ENCODE results near the gene GTPBP10. TPM values are rescaled to one million over a fixed set of nuclear protein-coding genes. Genes with fewer than 3 reads are reported as not detected.
A peak's percentile ranks its signal among the peaks of the same experiment; 100 is the strongest.

The GTPBP10 gene
- polyA plus RNA-seq, 1 donor (not counting 4 experiments of a cell fraction or from before 2014, with no cell fraction given), result 26.6 TPM

DNA sequence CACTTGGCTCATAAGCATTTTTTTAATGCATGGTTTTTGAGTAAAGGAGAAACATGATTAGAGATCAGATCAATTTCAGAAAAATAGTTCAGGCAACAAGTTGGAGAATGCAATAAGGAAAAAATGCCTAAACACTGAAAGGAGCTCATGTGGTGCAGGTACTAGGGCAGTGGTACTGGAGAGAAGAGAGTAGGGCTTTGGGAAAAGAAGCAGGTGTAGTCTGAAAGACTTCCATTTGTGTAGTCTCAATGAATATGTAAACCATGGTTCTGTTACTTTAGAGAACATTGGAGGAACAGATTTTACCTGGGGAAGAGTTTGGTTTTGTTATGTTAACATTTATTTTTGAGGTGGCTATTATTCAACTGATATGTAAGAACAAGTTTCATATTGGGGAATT is 5.5 kb downstream of the GTPBP10 start:
- TF ChIP-seq, protein P1, sequence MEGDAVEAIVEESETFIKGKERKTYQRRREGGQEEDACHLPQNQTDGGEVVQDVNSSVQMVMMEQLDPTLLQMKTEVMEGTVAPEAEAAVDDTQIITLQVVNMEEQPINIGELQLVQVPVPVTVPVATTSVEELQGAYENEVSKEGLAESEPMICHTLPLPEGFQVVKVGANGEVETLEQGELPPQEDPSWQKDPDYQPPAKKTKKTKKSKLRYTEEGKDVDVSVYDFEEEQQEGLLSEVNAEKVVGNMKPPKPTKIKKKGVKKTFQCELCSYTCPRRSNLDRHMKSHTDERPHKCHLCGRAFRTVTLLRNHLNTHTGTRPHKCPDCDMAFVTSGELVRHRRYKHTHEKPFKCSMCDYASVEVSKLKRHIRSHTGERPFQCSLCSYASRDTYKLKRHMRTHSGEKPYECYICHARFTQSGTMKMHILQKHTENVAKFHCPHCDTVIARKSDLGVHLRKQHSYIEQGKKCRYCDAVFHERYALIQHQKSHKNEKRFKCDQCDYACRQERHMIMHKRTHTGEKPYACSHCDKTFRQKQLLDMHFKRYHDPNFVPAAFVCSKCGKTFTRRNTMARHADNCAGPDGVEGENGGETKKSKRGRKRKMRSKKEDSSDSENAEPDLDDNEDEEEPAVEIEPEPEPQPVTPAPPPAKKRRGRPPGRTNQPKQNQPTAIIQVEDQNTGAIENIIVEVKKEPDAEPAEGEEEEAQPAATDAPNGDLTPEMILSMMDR (optimal IDR thresholded peaks at IDR 0.05 in 1 of 3, IDR thresholded peaks at IDR 0.05 in 1 of 3, conservative IDR thresholded peaks at IDR 0.05 in 1 of 3; ENCODE audit: extremely low read depth in 1 of 3, insufficient read depth in 2 of 3, low read length in 3 of 3), result no peak
- TF ChIP-seq EZH2 (IDR thresholded peaks at IDR 0.05; ENCODE audit: low read length), result no peak
- H3K27me3 ChIP-seq (ENCODE audit: control insufficient read depth, extremely low read depth, insufficient read depth, low read length), result no peaks in the 10 kb centered on the region

DNA sequence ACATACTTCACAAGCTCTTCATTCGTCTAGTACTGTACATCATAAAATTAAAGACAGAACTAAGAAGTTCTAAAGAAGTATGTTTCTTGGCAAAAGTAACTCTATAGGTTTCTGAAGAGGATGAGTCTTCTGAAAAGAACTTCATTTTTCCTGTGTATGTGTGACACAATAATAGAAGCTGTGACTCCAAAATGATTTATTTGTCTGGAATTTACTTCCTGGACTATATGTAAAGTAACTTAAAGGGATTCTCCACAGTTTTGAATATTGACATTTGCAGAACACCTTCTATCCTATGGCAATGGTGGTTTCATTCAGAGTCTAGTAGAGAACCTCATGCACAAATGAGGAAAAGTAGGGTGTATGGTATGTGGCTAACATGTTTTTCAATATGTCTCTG is 36.9 kb downstream of the GTPBP10 start:
- Histone ChIP-seq H3K79me2 (ENCODE audit: control insufficient read depth, insufficient read depth, low read length) (no peaks in the 10 kb centered on the region), H4K20me1 (ENCODE audit: control insufficient read depth, extremely low read depth, insufficient read depth, low read length) (no peaks in the 10 kb centered on the region), H3K9me3 (ENCODE audit: control insufficient read depth, low read depth, low read length) (no peaks in the 10 kb centered on the region), H3K9ac (ENCODE audit: control insufficient read depth, extremely low read depth, insufficient read depth, low read length) (no peak overlapping the region), H3K9me1 (ENCODE audit: control insufficient read depth, extremely low read depth, insufficient read depth, low read length) (no peaks in the 10 kb centered on the region), H3K4me1 (ENCODE audit: control insufficient read depth, extremely low read depth, insufficient read depth, low read length) (peaks cover 36% of the 10 kb centered on the region), H3K27ac (ENCODE audit: control insufficient read depth, insufficient read depth, low read length) (peak overlapping the region; percentile 79), H3K27me3 (ENCODE audit: control insufficient read depth, extremely low read depth, insufficient read depth, low read length) (no peaks in the 10 kb centered on the region), H3K36me3 (ENCODE audit: control insufficient read depth in 2 of 2, extremely low read depth in 1 of 2, insufficient read depth in 2 of 2, low read length in 2 of 2) (peaks cover 0 to 3% of the 10 kb centered on the region in 2 experiments), H2AFZ (ENCODE audit: control insufficient read depth, low read length) (no peak overlapping the region), H3K4me3 (ENCODE audit: control insufficient read depth in 2 of 3, extremely low read depth in 1 of 3, insufficient read depth in 2 of 3, low read depth in 1 of 3, low read length in 3 of 3) (peak overlapping the region in 1 of 3 experiments; percentile 51), H3K4me2 (ENCODE audit: control insufficient read depth, extremely low read depth, insufficient read depth, low read depth, low read length) (peak overlapping the region; percentile 63)
- no peak for FAIRE-seq
- TF ChIP-seq EZH2 (IDR thresholded peaks at IDR 0.05; ENCODE audit: low read length), result no peak
- TF ChIP-seq, protein P1 (optimal IDR thresholded peaks at IDR 0.05 in 1 of 3, IDR thresholded peaks at IDR 0.05 in 1 of 3, conservative IDR thresholded peaks at IDR 0.05 in 1 of 3; ENCODE audit: extremely low read depth in 1 of 3, insufficient read depth in 2 of 3, low read length in 3 of 3), result no peak
- dilution Hi-C loops (cut with MboI; ENCODE audit: extremely low pct_ligation_motif_present, low sequenced_read_pairs), result no loop called here
- no peak for DNase-seq (ENCODE audit: low read depth, low spot score)

More for the DNA sequence above, 5.5 kb downstream of the GTPBP10 start:
- DNase-seq (ENCODE audit: low read depth, low spot score) (no peak), FAIRE-seq (no peak)
- Histone ChIP-seq H3K4me1 (ENCODE audit: control insufficient read depth, extremely low read depth, insufficient read depth, low read length) (peaks cover 4% of the 10 kb centered on the region), H3K9me3 (ENCODE audit: control insufficient read depth, low read depth, low read length) (no peaks in the 10 kb centered on the region), H3K79me2 (ENCODE audit: control insufficient read depth, insufficient read depth, low read length) (peaks cover 52% of the 10 kb centered on the region), H3K4me3 (ENCODE audit: control insufficient read depth in 2 of 3, extremely low read depth in 1 of 3, insufficient read depth in 2 of 3, low read depth in 1 of 3, low read length in 3 of 3) (no peak overlapping the region), H2AFZ (ENCODE audit: control insufficient read depth, low read length) (no peak overlapping the region), H3K9ac (ENCODE audit: control insufficient read depth, extremely low read depth, insufficient read depth, low read length) (no peak overlapping the region), H3K9me1 (ENCODE audit: control insufficient read depth, extremely low read depth, insufficient read depth, low read length) (no peaks in the 10 kb centered on the region), H4K20me1 (ENCODE audit: control insufficient read depth, extremely low read depth, insufficient read depth, low read length) (no peaks in the 10 kb centered on the region), H3K27ac (ENCODE audit: control insufficient read depth, insufficient read depth, low read length) (no peak overlapping the region), H3K36me3 (ENCODE audit: control insufficient read depth in 2 of 2, extremely low read depth in 1 of 2, insufficient read depth in 2 of 2, low read length in 2 of 2) (peaks cover 7% of the 10 kb centered on the region in 2 experiments), H3K4me2 (ENCODE audit: control insufficient read depth, extremely low read depth, insufficient read depth, low read depth, low read length) (no peak overlapping the region)
- dilution Hi-C loops (cut with MboI; ENCODE audit: extremely low pct_ligation_motif_present, low sequenced_read_pairs), result no loop called here

Data from keratinocyte (primary cell).